GM18520 (cell line): Measurements from ENCODE around the gene FTL.

Source experiments
- ATAC-seq: cut with Tn5 transposase; IDR thresholded peaks from one replicate; pipeline ENCODE4 v1.9.1; 2021; ENCODE audit not compliant: unreplicated experiment

The FTL gene

DNA sequence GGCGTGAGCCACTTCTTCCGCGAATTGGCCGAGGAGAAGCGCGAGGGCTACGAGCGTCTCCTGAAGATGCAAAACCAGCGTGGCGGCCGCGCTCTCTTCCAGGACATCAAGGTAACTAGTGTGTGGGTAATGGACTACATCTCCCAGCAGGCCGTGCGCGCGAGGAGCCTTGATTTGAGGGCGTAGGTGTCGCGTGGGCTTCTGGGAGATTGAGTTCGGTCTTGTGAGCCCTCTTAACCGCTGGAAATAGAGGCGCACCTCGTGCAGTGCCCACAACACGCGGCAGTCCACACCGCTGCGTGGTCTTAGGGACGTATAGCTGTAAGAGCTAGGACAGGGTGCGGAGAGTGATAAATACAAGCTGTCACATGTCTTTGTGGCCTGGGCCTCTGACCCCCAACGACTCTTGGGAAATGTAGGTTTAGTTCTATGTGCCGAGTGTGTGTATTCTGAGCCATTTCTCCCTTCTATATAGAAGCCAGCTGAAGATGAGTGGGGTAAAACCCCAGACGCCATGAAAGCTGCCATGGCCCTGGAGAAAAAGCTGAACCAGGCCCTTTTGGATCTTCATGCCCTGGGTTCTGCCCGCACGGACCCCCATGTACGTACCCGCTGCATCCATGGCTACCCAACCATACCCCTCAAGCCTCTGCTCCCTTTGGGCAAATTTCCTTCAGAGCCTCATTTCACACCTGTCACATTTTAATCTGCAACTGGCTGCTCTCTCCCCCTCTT is 864 bp downstream of the FTL start:
- peak; percentile 15 for ATAC-seq

DNA sequence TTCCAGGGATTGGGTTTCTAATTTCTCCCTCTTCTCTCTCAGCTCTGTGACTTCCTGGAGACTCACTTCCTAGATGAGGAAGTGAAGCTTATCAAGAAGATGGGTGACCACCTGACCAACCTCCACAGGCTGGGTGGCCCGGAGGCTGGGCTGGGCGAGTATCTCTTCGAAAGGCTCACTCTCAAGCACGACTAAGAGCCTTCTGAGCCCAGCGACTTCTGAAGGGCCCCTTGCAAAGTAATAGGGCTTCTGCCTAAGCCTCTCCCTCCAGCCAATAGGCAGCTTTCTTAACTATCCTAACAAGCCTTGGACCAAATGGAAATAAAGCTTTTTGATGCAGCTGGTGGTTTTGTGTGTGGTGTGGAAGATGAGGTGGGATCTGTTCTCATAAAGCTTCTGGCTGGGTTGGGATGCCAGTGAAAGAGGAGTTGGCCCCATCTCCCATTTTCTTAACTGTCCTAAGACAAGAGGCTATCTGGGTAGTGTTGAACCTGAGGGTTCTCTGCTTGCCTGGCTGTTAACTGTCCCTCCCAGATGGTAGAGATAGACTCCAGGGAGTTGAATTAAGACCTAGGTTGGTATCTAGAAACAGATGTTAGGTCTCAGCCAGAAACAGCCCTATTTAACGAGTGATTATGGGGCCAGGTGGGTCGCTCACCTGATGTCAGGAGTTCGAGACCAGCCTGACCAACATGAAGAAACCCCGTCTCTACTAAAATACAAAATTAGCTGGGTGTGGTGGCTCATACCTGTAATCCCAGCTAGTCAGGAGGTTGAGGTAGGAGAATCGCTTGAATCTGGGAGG is 1.6 kb downstream of the FTL start:
- no peak for ATAC-seq

GRCh38 chr19:48967346-48968178 is 2.5 kb downstream of the FTL start:
- no peak for ATAC-seq

GRCh38 chr19:48968179-48968661 is 3.1 kb downstream of the FTL start:
- ATAC-seq = no peak

- ATAC-seq = no peak
Measured at GRCh38 chr19:48968813-48969218, 3.7 kb downstream of the FTL start.

GRCh38 chr19:48969276-48970138 is 4.4 kb downstream of the FTL start:
- ATAC-seq = no peak

- no peak for ATAC-seq
Measured at GRCh38 chr19:48970139-48970766, 5.1 kb downstream of the FTL start.

DNA sequence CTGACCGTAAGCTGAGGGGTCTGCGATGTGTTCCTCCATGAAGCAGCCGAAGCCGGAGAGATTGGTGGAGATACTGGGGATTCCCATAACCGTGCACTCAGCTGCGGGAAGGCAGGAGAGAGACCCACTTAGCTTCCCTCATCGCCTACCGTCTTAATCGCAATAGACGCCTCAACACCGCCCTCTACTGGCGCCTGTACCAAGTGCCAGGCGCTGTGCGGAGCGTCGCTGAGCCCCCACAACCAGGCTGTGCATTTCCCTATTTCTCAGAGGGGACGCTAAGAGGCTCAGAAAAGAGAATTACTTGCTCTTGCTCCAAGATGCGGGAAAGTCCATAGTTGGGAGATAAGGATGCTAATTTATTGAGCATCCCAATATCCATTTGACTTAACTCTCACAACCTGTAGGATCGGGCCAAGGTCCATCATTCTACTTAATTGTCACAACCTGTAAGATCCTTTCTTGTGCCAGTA is 5.8 kb downstream of the FTL start:
- no peak for ATAC-seq

GRCh38 chr19:48975947-48976847 is 11.1 kb downstream of the FTL start:
- ATAC-seq = no peak

DNA sequence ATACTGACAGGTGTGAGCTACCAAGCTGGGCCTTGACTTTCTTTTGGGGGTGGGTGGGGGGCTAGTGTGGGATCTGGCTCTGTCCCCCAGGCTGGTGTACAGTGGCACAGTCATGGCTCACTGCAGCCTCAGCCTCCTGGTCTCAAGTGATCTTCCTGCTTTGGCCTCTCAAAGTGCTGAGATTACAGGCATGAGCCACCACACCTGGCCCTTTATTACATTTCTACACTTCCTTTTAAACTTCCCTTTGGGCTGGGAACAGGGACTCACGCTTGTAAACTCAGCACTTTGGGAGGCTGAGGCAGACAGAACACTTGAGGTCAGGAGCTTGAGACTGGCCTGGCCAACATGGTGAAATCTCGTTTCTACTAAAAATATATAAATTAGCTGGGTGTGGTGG is 12.0 kb downstream of the FTL start:
- no peak for ATAC-seq

GRCh38 chr19:48982280-48982679 is 17.2 kb downstream of the FTL start:
- ATAC-seq = no peak

DNA sequence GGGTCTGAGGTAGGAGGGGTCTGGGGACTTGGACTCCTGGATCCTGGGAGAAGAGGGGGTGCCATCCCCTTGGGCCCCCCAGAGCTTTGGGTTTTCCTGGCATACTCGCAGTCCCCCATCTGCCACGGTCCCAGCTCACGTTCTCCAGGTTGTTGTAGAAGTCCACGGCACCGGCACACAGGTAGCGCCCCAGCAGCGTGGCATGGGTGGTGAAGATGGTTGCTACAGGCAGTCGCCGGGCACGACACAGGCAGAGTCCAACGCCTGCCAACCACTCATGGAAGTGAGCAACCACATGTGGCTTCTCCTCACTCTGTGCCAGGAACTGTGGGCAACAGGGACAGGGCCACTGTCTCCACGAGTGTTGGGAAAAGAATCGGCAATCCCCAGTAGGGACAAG is 20.6 kb downstream of the FTL start:
- ATAC-seq = no peak

DNA sequence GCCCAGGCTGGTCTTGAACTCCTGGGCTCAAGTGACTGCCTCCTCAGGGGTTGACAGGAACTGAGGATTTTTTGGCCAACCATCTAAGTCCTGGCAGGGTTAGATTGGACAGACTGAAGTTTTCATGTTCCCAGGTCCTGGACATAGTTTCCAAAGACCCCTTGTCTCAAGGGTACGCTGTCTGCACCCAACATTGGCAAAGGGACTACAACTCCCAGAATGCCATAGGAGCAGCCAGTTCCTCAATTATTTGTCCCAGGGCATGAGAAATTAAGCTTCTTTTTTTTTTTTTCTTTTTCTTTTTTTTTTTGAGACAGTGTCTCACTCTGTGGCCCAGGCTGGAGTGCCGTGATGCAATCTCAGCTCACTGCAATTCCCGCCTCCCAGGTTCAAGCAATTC is 21.1 kb downstream of the FTL start:
- ATAC-seq = no peak

DNA sequence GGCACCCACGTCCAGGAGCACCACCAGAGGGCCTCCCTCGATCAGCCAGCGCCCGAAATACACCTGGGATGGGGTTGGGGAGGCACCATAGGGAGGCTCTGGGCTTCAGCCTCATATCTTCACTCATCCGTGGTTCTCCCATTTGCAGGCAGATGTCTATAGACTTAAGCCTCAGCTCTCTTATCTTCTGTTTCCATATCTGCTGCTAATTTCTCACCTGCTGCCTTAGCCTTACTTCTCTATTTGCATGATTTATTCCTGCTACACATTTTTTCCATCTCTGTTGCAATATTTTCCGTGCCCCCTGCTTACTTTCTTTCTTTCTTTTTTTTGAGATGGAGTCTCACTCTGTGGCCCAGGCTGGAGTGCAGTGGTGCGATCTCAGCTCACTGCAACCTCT is 22.2 kb downstream of the FTL start:
- ATAC-seq = no peak

DNA sequence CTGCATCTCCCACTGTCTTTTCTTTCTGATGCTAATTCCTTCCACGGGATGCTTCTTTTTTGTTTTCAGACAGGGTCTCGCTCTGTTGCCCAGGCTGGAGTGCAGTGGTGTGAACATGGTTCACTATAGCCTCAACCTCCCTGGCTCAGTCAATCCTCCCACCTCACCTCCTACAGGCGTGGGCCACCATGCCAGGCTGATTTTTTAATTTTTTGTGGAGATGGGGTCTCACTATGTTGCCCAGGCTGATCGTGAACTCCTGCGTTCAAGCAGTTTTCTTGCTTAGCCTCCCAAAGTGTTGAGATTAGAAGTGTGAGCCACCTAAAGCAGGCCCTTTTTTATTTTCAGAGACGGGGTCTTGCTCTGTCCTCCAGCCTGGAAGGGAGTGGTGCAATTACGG is 23.2 kb downstream of the FTL start:
- ATAC-seq = no peak

DNA sequence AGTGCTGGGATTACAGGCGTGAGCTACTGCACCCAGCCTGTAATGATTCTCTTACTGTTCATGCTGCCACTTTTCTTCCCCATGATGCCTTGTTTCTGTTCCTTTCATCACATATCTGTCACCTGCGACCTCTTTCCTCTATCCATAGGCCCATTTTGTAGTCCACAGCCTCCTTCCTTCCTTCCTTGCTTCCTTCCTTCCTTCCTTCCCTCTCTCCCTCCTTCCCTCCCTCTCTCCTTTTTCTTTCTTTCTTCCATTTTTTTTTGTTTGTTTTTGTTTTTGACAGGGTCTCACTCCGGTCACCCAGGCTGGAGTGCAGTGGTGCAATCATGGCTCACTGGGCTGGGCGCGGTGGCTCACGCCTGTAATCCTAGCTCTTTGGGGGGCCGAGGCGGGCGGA is 23.8 kb downstream of the FTL start:
- ATAC-seq = no peak

DNA sequence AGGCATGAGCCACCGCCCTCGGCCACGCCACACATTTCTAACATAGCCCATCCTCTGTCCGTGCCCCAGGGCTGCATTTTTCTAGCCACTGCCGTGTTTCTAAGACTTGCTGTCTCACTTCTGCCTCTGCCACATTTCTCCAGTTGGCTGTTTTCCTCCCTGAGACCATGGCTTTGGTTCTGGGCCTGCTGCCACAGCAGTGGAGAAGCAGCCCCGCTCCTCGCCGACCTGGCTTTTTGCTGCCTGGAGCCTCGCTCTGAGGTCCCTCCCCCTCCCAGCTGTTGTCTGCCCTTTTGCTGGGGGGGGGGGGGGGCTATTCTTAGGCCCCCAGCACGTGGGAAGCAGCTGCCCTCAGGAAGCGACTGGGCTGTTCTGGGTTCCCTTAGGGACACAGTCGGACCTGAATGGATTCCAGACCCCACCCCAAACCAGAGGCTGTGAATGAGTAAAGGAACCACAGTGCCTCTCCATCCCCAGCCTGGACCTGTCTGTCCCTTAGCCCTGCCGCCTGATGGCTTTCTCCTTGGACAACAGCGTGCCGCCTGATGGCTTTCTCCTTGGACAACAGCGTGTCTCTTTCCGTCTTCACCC is 24.7 kb downstream of the FTL start:
- no peak for ATAC-seq

DNA sequence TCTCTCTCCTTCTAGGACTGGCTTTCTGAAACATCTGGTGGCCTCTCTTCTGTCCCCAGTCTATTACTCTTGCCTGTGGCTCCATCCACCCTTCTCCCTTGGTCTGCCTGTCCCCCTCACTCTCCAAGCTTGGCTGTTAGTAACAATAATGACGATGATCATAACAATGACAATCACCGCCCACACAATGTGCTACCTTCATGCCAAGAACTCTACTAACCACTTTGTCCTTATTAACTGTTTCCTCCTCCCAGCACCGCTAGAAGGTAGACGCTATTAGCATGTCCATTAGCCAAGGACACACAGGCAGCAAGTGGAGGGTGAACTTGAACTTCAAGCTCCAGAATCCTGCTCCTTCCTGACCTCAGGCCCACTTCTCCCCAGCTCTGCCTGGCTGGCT is 25.3 kb downstream of the FTL start:
- ATAC-seq = no peak
